ENCODE measurements around the gene DHRSX.

GRCh38 chrX:2545144-2545543 is 44.4 kb upstream of the DHRSX start:
- TF ChIP-seq CTCF (IDR thresholded peaks at IDR 0.05) (no peak), EP300 (IDR thresholded peaks at IDR 0.05) (no peak), POLR2A (IDR thresholded peaks at IDR 0.05) (no peak)
